ENCODE data around the gene NGEF.

Gene NGEF

DNA sequence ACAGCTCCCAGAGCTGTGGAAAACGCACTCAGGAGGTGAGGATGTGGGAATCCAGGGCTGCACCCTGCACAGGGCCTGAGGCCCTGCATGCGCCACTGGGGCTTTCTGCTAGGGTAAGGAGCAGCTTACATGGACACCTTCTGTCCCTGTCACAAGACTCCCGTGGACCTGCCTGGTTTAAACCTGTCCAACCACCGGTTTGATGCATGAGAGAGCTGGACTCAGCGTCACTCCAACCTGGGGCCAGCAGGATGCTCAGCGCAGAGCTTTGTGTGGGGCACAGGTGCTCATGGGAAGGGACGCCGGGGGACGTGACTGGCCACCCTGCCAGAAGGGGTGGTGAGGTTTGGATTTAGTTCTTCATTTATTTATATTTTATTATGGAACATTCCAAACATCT, 118.8 kb downstream of the NGEF start:
- no peak for DNase-seq

GRCh38 chr2:232893834-232894233, 119.2 kb downstream of the NGEF start:
- DNase-seq = peak; percentile 2

DNA sequence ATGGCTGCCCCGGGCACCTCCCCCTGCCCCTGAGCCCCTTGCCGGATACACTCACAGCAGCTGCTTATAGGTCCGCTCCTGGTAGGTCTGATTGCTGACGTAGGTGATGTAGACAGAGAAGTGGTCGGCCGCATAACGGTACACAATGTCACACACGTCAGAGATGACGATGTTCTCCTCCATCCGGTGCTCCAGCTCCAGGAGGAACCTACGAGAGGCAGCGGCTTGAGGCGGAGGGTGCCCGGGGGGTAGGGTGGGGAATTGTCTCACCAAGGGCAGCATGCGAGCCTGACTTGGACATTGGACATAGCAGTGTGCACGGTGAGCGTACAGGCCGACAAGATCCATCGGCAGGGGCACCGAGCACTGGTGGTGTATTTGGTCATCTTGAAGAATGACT, 120.2 kb downstream of the NGEF start:
- DNase-seq = peak; percentile 1

DNA sequence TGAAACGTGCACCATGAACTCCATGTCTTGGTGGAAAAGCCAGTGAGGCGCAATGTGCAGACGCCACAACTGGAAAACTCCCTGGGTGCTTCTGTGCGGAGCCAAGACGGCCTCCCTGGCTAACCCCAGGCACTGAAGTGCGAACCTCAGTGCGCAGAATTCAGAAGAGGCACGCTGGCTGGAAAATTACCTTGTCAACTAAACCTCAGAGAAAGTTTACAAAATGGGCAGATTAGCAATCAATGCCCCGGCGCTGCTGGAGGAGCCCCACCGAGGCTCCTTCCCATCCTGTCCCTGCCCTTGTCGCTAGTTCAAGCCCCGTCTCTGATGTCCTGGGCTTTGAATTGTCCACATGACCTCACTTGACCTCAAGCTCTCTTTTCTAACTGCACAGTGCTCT, 120.8 kb downstream of the NGEF start:
- DNase-seq = no peak

DNA sequence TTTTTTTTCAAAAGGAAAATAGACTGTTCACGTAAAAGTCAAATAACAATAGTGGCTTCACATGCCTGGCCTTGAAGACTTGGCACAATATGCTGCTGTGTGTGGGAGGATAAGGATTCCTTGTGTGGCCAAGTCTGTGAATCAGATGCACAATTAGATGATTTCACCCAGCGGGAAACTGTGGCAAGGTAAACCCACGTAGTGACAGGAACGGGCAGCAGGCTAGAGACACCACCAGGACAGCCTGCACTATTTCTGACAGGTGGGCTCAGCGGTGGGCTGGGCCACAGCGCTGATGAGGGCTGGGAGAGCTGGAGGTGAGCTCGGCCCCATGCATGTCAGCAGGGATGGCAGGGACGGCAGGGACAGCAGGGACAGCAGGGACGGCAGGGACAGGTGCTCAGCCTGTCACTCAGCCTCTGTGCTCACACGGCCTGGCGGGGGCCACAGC, 121.4 kb downstream of the NGEF start:
- no peak for DNase-seq

- DNase-seq = no peak
Observed at GRCh38 chr2:232890896-232891601, 122.0 kb downstream of the NGEF start.

DNA sequence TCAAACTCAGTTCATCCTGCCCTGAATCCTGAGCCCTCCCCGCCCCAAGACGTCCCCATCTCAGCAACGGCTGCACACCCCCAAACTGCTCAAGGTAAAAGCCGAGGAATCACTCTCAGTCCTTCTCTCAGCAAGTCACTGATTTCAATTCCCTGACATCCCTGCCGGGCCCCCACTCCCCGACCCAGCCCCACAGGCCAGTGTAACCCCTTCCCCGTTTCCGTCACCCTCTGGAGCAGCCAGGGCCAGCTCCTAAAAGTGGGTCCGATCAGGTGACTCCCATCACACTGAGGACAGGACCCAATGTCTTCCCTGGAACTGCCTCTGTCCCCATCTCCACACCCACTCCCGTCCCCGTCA, 122.5 kb downstream of the NGEF start:
- DNase-seq = no peak

DNA sequence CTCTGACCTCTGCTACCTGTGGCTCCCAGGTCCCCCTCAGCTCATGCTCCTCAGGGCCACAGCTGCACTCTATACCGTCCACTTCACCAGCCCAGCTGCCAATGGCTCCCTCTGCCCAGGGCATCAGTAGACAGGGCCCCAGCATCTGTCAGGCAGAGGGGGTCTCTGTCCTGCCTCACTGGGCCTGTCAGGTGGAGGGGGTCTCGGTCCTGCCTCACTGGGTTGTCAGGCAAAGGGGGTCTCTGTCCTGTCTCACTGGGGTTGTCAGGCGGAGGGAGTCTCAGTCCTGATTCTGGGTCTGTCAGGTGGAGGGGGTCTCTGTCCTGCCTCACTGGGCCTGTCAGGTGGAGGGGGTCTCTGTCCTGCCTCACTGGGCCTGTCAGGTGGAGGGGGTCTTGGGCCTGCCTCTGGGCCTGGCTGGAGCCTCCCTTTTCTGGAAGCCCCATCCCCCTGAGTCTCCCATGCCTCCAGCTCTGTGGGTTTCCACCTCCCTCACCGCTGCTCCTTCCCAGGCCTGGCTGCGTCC, 123.1 kb downstream of the NGEF start:
- DNase-seq = no peak

DNA sequence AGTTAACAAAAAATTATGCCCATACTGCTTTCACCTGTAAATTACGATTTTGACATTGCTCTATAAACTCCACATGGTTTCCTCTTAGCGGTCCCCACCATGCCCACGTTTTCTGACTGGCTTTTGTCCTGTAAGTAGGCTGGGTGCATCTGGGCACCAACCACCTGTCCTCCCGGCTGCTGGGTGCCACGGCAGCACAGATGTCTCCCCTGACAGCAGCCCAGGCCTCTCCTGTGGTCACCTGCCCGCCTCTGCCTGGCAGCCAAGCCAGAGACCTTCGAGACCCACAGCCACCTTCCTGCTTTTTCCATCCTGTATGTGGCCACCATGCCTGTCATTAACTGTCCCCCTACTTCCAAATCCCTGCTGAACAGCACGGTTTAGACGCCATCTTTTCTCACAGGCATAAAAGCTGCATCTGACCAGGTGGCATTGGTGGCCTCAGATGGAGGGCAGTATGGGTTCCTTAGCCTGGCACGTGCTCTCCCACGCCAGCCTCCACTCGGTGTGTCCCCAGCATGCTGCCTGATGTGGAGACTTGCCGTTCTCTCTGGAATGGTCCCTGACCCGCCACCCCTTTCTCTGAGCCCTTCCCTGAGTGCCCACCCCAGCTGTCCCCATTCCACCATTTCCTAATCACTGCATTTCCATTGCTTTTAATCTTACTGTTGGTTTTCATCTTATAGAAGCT, 124.1 kb downstream of the NGEF start:
- DNase-seq = peak; percentile 1

DNA sequence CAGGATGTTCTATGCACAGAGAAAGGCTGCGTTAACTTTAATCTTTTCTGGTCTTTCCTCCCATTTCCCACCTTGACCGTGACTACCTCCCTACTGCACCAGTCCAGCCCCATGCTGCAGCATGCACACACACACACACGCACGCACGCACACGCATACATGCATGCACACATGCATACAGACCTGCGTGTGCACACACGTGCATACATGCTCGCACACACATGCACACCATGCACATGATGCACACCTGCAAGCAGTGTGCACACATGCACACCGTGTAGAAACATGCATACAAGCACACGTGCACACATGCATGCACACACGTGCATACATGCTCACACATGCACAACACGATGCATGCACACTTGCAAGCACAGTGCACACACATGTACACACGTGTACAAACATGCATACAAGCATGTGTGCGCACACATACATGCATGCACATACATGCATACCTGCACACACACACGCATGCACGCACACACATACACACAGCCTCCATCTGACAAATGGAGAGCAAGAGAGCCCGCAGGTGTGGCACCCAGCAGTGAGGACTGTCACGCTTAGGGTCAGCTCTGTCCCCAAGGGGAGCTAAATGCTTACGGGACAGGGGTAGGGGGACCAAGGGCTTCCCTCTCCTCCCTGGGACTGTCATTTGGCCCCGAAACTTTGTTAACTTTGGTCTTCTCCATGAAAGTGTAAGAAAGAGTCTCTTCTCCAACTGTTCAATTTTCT, 124.8 kb downstream of the NGEF start:
- peak; percentile 1 for DNase-seq

DNA sequence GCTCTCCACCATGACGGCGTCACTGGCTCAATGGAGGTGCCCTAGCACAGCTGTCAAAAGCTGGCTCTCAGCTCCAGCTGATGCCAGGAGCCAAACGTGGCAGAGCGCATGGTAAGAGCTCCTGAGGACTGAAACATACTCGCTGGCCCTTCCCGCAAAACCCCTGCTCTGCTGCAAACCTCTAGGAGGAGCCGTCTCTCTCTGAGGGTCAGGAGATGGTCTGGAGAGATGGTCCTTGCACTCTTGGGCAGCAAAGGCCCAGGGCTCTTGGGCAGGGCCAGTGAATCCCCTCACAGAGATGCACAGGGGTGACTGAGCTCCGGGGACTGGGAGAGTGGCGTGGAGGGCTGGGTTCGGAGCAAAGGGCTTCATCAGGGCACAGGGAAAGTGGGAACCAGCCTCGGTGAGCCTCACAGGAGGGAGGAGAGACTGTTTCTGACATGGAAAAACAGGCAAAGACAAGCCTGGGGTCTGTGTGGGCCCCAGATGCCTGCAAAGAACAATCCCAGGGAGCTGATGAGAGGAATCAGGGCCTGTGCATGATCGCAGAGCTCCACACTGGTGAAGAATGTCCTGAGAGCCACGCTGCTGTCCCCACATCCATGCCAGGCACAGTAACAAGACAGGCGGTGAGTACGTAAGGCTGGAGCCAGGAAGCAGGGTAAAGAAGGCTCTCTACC, 125.7 kb downstream of the NGEF start:
- peak; percentile 0 for DNase-seq

DNA sequence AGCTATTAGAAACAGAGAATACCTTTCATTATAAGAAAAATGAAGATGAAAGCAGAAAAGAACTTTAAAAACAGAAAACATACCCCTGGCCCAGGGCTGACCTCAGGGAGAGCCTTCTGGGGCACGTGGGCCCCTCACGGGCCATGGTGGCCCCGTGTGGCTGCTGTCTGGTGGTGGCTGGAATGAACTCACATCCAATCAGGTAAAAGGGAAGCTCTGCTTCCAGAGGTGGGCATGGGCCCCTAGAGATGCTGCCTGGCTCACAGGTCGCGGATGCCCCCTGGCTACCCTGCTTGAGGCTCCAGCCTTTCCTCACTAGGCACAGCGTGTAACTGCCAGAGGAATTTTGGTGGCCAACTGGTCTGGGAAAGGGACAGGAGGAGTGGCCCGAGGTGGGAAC, 126.4 kb downstream of the NGEF start:
- no peak for DNase-seq

DNA sequence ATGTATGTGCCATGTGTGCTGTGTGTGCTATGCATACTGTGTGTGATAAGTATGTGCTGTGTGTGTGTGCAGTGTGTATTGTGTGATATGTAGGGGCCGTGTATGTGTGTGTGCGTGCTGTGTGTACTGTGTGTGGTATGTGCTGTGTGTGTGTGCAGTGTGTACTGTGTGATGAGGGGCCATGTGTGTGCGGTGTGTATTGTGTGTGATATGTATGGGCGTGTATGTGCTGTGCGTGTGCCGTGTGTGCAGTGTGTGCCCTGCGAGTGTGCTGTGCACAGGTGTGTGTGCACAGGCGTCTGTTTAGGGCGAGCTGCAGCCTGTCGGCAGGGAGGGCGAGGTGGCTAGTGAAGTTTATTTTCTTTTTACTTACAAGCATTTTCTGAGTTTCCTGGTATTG, 126.9 kb downstream of the NGEF start:
- DNase-seq = no peak

GRCh38 chr2:232885264-232885961, 127.6 kb downstream of the NGEF start:
- DNase-seq = no peak

DNA sequence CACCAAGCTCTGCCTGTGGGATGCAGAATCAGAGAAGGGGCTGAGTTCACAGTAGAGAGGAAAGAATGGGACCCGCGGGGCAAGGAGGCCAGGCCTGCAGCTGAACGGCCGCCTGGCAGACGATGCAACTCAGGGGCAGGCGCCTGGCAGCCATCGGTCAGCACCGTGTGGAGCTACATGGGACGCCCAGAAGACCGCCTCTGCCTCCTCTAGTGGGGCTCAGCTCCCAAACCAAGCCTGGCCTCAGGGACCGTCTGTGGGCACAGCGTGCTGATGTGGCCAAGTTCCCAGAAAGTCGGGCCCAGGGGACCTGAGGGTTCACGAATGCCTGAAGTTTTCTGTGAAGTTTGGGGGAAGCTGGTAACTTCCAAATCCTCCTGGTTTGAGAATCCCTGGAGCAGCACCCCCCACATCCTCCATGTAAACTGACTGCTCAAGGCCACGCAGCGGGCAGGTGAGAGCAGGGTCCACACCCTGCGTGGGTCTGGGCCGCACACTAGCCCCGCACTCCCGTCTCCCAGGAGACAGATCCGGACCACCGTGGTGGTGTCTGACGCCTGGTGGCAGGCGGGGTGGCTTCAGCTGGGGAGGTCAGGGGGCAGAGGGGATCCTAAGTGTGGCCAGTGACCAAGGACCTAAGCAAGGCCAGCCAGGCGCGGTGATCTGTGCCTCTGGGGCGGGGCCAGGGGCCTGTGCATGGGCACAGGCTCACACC, 128.3 kb downstream of the NGEF start:
- DNase-seq = no peak

DNA sequence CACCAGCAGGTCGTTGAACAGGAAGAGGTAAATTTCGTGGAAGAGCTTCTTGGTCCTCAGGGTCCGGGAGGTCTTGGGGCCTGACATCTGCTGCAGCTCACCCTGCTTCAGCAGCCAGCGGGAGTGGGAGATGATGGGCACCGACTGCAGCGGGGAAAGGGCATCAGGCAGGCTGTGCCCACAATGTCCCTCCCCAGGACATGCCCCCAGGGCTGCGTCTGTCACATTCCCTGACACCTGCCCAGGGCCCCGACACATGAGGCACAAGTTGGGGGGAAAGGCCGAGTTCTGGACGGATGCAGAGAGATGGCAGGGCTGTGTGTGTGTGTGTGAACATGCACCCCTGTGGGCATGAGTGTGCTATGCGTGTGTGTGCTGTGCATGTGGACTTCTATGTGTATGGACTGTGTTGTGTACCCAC, 129.0 kb downstream of the NGEF start:
- no peak for DNase-seq

DNA sequence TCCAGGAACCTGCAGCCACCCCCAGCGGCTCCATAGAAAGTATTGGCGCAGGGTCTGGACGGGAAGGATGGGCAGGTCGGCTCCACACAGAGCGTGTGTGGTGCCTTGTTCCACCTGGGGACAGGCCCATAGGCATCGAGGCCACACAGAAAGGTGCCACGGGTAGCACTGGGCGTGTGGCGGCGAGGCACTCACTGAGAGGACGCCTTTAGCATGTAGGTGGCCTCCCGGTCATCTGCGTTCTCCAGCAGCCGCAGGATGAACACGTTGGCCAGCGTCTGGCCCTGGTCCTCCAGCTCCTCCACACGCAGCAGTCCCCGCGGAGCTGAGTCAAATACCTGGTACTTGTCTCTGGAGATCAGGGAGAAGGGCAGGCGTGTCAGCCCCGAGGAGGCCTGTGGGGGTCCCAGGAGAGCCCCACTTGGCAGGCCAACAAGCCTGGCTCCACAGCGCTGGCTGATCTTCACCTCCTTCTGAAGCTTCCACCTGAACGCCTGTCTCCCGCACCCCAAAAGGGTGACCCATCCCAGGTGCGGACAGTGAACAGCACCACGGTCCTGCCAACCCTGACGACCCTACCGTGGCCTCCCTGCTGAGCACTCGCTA, 129.8 kb downstream of the NGEF start:
- DNase-seq = no peak

DNA sequence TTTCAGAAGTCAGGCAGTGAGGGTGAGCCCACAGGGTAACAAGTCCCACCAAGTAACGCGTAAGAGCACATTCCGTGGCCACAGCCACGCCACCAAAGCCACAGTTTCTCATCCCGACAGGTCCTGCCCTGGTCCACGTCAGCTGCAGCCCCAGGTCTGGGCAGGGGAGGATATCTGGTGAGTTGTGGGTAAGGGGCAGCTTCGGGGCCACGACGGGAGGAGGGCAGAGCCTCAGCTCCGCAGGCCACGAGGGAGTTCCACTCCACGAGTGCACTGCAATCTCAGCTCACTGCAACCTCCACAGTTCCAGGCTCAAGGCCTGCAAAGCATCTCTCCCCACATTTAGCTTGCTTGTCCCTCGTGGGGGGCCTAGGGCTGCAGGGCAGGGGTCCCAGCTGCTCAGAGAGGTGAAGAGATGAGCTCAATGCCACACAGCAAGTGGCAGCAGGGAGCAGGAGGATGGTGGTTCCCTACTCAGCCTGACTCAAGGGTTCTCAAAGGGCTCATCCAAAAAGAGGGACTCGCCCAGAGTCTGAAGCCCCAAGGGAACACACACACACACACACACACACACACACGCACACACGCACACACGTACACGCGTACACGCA, 130.4 kb downstream of the NGEF start:
- no peak for DNase-seq

- DNase-seq = no peak
Observed at GRCh38 chr2:232882085-232882484, 131.0 kb downstream of the NGEF start.

DNA sequence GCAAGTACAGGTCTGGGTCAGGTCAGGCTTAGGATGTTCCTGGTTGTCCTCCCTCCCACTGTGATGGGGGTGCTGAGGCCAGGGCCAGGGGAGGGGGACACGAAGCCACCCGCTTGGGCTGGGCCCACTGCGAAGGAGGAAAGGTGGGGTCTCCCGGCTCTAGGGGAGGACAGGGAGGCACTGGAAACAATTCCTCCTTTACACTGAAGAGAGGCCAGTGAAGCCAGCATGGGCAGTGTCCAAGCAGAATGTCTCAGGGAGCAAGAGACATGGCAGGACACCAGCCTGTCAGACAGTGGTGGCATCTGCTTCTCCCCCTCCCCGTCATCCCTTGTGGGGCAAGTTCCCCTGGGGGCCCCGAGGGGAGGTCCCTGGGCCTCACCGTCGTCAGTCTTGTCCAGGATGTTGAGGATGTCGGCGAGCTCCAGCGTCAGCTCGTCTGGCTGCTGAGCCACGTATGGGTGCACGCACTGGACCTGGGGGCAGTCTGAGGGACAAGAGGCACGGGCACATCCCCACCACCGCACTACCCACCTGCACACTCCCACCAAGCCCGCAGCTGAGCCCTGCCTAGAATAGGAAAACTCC, 132.2 kb downstream of the NGEF start:
- DNase-seq = no peak
